Trophoblast cell (in vitro differentiated cells and primary cell): ENCODE measurements around the gene KIF17.

ENCODE experiments used
- DNase-seq, 2 donors: peaks; one replicate each; pipeline ENCODE4 v3.0.0-alpha.2; 2016
- H2AFZ ChIP-seq: 2 replicates; pipeline ENCODE4 v1.6.1; 2013; ENCODE audit warnings: low read length, moderate library complexity, mild to moderate bottlenecking; ENCODE audit not compliant: insufficient read depth, poor library complexity
- H2AK5ac ChIP-seq: 2 replicates; pipeline ENCODE4 v1.6.1; 2013; ENCODE audit warnings: mild to moderate bottlenecking, low read length
- H2BK120ac ChIP-seq: 2 replicates; pipeline ENCODE4 v1.6.1; 2013; ENCODE audit warnings: low read length, mild to moderate bottlenecking, moderate library complexity; ENCODE audit not compliant: insufficient read depth, poor library complexity
- H2BK12ac ChIP-seq: 2 replicates; pipeline ENCODE4 v1.6.1; 2013; ENCODE audit warnings: mild to moderate bottlenecking, low read length, moderate library complexity
- H2BK5ac ChIP-seq: 2 replicates; pipeline ENCODE4 v1.6.1; 2013; ENCODE audit warnings: low read length, low read depth, moderate library complexity, mild to moderate bottlenecking; ENCODE audit not compliant: poor library complexity
- H3K14ac ChIP-seq: 2 replicates; pipeline ENCODE4 v1.6.1; 2013; ENCODE audit warnings: mild to moderate bottlenecking, low read length
- H3K18ac ChIP-seq: 2 replicates; pipeline ENCODE4 v1.6.1; 2013; ENCODE audit warnings: mild to moderate bottlenecking, low read length
- H3K23ac ChIP-seq: 2 replicates; pipeline ENCODE4 v1.6.1; 2013; ENCODE audit warnings: low read length
- H3K27ac ChIP-seq: 2 replicates; pipeline ENCODE4 v1.5.1; 2013; ENCODE audit warnings: low read depth, mild to moderate bottlenecking, inconsistent platforms, low read length, moderate library complexity
- H3K27me3 ChIP-seq: 2 replicates; pipeline ENCODE4 v1.6.1; 2013; ENCODE audit warnings: inconsistent platforms, mild to moderate bottlenecking, low read length, moderate library complexity; ENCODE audit not compliant: insufficient read depth
- H3K36me3 ChIP-seq, 2 experiments: 1 replicate in 1 of 2; 2 replicates in 1 of 2; pipeline ENCODE4 v1.6.1; 2013; ENCODE audit warnings: low read length in 2 of 2, mild to moderate bottlenecking in 2 of 2, moderate library complexity in 1 of 2; ENCODE audit not compliant: insufficient read depth in 2 of 2, control insufficient read depth in 1 of 2
- H3K4ac ChIP-seq: 2 replicates; pipeline ENCODE4 v1.6.1; 2013; ENCODE audit warnings: low read depth, mild to moderate bottlenecking, low read length, moderate library complexity
- H3K4me1 ChIP-seq, 2 experiments: 1 replicate in 1 of 2; 2 replicates in 1 of 2; pipeline ENCODE4 v1.6.1; 2013; ENCODE audit warnings: low read length in 2 of 2, mild to moderate bottlenecking in 2 of 2, moderate library complexity in 1 of 2; ENCODE audit not compliant: insufficient read depth in 2 of 2, control insufficient read depth in 1 of 2
- H3K4me2 ChIP-seq: 2 replicates; pipeline ENCODE4 v1.6.1; 2013; ENCODE audit warnings: inconsistent platforms, mild to moderate bottlenecking, low read length, moderate library complexity
- H3K4me3 ChIP-seq: 2 replicates; pipeline ENCODE4 v1.5.1; 2013; ENCODE audit warnings: mild to moderate bottlenecking, low read depth, low read length, inconsistent platforms
- H3K79me1 ChIP-seq: one replicate; pipeline ENCODE4 v1.6.1; 2013; ENCODE audit warnings: low read length
- H3K79me2 ChIP-seq: 2 replicates; pipeline ENCODE4 v1.6.1; 2013; ENCODE audit warnings: low read length, mild to moderate bottlenecking; ENCODE audit not compliant: control insufficient read depth, insufficient read depth, poor library complexity
- H3K9ac ChIP-seq: 2 replicates; pipeline ENCODE4 v1.6.1; 2013; ENCODE audit warnings: mild to moderate bottlenecking, low read length
- H3K9me3 ChIP-seq: 2 replicates; pipeline ENCODE4 v1.6.1; 2013; ENCODE audit warnings: low read depth, mild to moderate bottlenecking, control low read depth, inconsistent platforms, low read length; ENCODE audit not compliant: insufficient read depth
- H4K12ac ChIP-seq: 2 replicates; pipeline ENCODE4 v1.6.1; 2013; ENCODE audit warnings: low read depth, mild to moderate bottlenecking, low read length, moderate library complexity
- H4K8ac ChIP-seq: 2 replicates; pipeline ENCODE4 v1.6.1; 2013; ENCODE audit warnings: low read depth, mild to moderate bottlenecking, low read length, moderate library complexity
- H4K91ac ChIP-seq: one replicate; pipeline ENCODE4 v1.6.1; 2013; ENCODE audit warnings: low read depth, mild to moderate bottlenecking, low read length, moderate library complexity
- WGBS: extraction: QIAGEN DNeasy Blood & Tissue Kit; methylation state at CpG from one replicate; pipeline ENCODE4 v1.1.7; 2013; ENCODE audit warnings: missing lambda C conversion rate; ENCODE audit not compliant: insufficient read length, insufficient coverage; ENCODE audit errors: extremely low coverage; 5-methylcytosine and 5-hydroxymethylcytosine counted together

The KIF17 gene

DNA sequence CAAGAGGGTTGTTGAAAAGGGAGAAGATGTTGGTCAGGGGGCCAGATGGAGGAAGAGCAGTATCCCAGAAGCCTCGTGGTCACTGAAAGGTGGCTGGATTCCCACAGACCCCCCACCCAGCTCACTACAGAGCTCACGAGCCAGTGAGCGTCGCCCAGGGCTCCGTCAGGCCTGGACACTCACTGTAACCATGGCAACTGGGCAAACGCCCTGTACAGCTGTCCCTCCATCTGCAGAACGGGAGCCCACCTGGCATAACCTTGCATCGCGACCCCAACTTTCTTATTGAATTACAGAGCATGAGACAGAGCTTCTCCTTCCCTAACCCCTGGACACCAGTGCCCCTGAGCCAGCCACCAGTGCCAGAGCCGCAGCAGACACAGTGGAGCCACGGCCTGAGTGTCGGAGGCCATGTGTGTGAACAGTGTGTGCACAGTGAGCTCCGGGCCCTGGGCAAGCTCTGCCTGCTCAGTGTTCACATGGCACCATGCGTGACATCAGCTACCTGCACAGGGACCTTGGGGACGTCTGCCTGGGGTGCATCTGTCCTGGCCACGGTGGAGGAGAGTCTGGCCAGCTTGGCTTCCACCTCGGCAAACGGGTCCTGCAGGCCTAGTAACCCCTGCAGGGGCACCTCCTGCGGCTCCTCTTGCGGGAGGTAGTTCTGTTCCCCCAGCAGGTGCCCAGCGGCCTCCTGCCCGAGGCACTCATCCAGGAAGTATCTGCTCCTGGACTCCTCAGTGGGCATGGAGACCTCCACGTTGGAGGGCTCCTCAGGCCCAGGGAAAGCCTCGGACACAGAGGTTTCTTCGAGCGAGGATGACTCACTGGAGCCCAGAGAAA is 30.7 kb downstream of the KIF17 start:
- Histone ChIP-seq H2AK5ac (no peak overlapping the region), H4K8ac (no peak overlapping the region), H4K91ac (no peak overlapping the region), H3K79me2 (no peaks in the 10 kb centered on the region), H2BK120ac (no peak overlapping the region), H4K12ac (no peak overlapping the region), H3K14ac (no peak overlapping the region), H3K4me2 (no peak overlapping the region), H3K79me1 (no peaks in the 10 kb centered on the region), H3K4ac (no peak overlapping the region), H3K27ac (no peak overlapping the region), H3K9ac (no peak overlapping the region), H3K4me3 (no peak overlapping the region), H3K23ac (no peak overlapping the region), H2AFZ (no peak overlapping the region), H3K18ac (no peak overlapping the region), H2BK12ac (no peak overlapping the region), H2BK5ac (no peak overlapping the region), H3K9me3 (no peaks in the 10 kb centered on the region), H3K4me1 (no peaks in the 10 kb centered on the region), H3K36me3 (no peaks in the 10 kb centered on the region), H3K27me3 (no peaks in the 10 kb centered on the region)
- no CpG with 5 or more reads among the region's 26 CpGs for WGBS
- DNase-seq, result no peak

- Histone ChIP-seq H3K23ac (no peak overlapping the region), H3K36me3 (no peaks in the 10 kb centered on the region), H2AK5ac (no peak overlapping the region), H2BK120ac (no peak overlapping the region), H3K4ac (no peak overlapping the region), H3K79me2 (no peaks in the 10 kb centered on the region), H3K14ac (no peak overlapping the region), H3K9me3 (no peaks in the 10 kb centered on the region), H4K8ac (no peak overlapping the region), H3K9ac (no peak overlapping the region), H3K4me2 (no peak overlapping the region), H4K12ac (no peak overlapping the region), H2AFZ (no peak overlapping the region), H2BK5ac (no peak overlapping the region), H3K4me1 (no peaks in the 10 kb centered on the region), H4K91ac (no peak overlapping the region), H3K4me3 (no peak overlapping the region), H3K79me1 (no peaks in the 10 kb centered on the region), H3K18ac (no peak overlapping the region), H3K27me3 (no peaks in the 10 kb centered on the region), H2BK12ac (no peak overlapping the region), H3K27ac (no peak overlapping the region)
- no peak for DNase-seq
- WGBS, result no CpG with 5 or more reads among the region's 12 CpGs
Observed at GRCh38 chr1:20685741-20686140, 32.1 kb downstream of the KIF17 start.

DNA sequence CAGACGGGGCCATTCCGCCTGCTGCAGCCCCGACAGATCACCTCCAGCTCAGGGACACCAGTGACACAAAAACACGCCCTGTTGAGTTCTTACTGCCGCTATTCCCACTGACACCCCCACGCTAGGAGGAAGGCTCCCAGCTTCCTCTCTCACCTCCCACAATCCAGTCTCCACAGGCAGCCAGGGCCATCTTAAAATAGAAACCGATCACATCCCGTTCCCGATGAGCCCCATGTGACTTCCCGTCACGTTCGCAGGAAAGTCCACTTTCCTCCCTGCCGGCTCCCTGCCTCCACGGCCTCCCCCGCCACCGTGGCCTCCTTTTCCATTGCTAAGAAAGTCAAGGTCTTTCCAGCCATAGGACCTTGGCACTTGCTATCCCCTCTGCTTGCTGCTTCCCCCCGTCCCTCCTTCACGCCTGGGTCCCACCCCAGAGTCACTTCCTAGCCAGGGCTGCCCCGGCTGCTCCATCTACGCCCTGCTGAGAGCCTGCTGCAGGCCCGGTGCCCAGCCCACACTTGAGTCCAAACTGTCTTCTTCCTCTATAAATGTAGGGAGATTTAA is 32.6 kb downstream of the KIF17 start:
- Histone ChIP-seq H4K8ac (no peak overlapping the region), H3K9ac (no peak overlapping the region), H3K4me2 (no peak overlapping the region), H2BK5ac (no peak overlapping the region), H3K4me1 (no peaks in the 10 kb centered on the region), H3K14ac (no peak overlapping the region), H2BK12ac (no peak overlapping the region), H2AFZ (no peak overlapping the region), H3K79me2 (no peaks in the 10 kb centered on the region), H3K79me1 (no peaks in the 10 kb centered on the region), H3K23ac (no peak overlapping the region), H3K4ac (no peak overlapping the region), H3K27ac (no peak overlapping the region), H2BK120ac (no peak overlapping the region), H3K18ac (no peak overlapping the region), H4K91ac (no peak overlapping the region), H2AK5ac (no peak overlapping the region), H3K36me3 (no peaks in the 10 kb centered on the region), H3K9me3 (no peaks in the 10 kb centered on the region), H3K27me3 (no peaks in the 10 kb centered on the region), H4K12ac (no peak overlapping the region), H3K4me3 (no peak overlapping the region)
- no peak for DNase-seq
- WGBS, result no CpG with 5 or more reads among the region's 21 CpGs

DNA sequence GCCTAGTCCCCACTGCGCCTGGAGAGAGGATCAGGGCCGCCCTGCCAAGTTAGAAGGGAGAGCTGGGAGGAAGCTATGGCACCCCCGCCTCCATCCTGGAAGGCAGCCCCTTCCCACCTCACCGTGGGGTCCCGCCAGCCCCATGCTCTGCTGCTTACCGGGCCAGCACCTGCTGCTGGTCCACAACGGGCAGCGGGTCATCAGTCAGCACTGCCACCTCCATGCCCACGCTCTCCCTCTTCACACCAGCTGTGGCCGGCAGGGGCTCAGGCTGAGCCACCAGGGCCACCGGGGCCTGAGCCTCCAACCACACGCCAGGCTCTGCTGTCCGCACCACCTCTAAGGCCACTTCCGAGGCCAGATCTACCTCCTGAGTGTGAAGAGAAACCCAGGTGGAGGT is 33.2 kb downstream of the KIF17 start:
- H2AK5ac ChIP-seq, result no peak overlapping the region
- H3K4me3 ChIP-seq, result no peak overlapping the region
- no peak for DNase-seq
- no peak overlapping the region for H3K9ac ChIP-seq
- H3K18ac ChIP-seq, result no peak overlapping the region
- no peak overlapping the region for H2AFZ ChIP-seq
- no peak overlapping the region for H3K4ac ChIP-seq
- no peaks in the 10 kb centered on the region for H3K36me3 ChIP-seq
- no CpG with 5 or more reads among the region's 14 CpGs for WGBS
- no peak overlapping the region for H3K23ac ChIP-seq
- H3K27me3 ChIP-seq, result no peaks in the 10 kb centered on the region
- no peak overlapping the region for H2BK12ac ChIP-seq
- H4K91ac ChIP-seq, result no peak overlapping the region
- no peak overlapping the region for H4K8ac ChIP-seq
- no peak overlapping the region for H3K14ac ChIP-seq
- no peak overlapping the region for H3K4me2 ChIP-seq
- H2BK120ac ChIP-seq, result no peak overlapping the region
- H3K27ac ChIP-seq, result no peak overlapping the region
- no peak overlapping the region for H2BK5ac ChIP-seq
- no peaks in the 10 kb centered on the region for H3K4me1 ChIP-seq
- no peak overlapping the region for H4K12ac ChIP-seq
- no peaks in the 10 kb centered on the region for H3K9me3 ChIP-seq
- H3K79me1 ChIP-seq, result no peaks in the 10 kb centered on the region
- H3K79me2 ChIP-seq, result no peaks in the 10 kb centered on the region
